RWPE1 (cell line): ENCODE data around the gene GUCD1.

Experiments used
- CTCF ChIA-PET: fragments of 350-600 bp; sonication (Branson Sonifier 250); formaldehyde crosslinking; extraction: SDS; loops from one replicate; lab custom pipeline; 2021; lab: Yijun Ruan, JAX
- POLR2A ChIA-PET: fragments of 400-600 bp; formaldehyde crosslinking; extraction: SDS; loops from one replicate; lab custom pipeline; 2020; ENCODE audit warnings: antibody characterized with exemption; ENCODE audit not compliant: low non-redundant PET; lab: Yijun Ruan, JAX
- DNase-seq: peaks from one replicate; pipeline ENCODE4 v3.0.0; 2012; ENCODE audit warnings: low spot score
- H3K27ac ChIP-seq: fragments of 450-650 bp; 2 replicates; pipeline ENCODE4 v1.5.1; 2017
- TF ChIP-seq, protein P1 (sequence below): fragments of 450-650 bp; conservative IDR thresholded peaks from 2 replicates; pipeline ENCODE4 v1.5.1; 2017; ENCODE audit warnings: low read depth, mild to moderate bottlenecking

GUCD1 gene

DNA sequence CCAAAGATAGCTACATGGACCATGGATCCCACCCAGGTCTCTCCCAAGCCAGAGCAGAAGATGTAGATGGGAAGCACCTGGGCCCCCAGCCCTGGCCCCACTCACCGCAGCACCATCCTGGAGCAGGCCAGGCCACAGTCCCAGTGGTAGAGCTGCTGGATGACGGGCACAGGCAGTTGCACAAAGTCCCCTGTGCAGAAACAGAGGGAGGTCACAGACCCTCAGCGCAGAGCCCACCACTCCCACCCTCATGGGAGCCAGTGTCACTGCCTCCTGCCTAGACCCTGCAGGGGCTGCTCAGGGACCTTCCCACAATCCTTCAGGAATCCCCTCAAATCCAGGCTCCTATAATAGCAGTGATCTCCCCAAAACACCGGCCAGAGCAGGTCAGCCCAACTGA lies 6.1 kb downstream of the GUCD1 start:
- POLR2A ChIA-PET = no interaction called here
- CTCF ChIA-PET = no interaction called here
- TF ChIP-seq, protein P1, sequence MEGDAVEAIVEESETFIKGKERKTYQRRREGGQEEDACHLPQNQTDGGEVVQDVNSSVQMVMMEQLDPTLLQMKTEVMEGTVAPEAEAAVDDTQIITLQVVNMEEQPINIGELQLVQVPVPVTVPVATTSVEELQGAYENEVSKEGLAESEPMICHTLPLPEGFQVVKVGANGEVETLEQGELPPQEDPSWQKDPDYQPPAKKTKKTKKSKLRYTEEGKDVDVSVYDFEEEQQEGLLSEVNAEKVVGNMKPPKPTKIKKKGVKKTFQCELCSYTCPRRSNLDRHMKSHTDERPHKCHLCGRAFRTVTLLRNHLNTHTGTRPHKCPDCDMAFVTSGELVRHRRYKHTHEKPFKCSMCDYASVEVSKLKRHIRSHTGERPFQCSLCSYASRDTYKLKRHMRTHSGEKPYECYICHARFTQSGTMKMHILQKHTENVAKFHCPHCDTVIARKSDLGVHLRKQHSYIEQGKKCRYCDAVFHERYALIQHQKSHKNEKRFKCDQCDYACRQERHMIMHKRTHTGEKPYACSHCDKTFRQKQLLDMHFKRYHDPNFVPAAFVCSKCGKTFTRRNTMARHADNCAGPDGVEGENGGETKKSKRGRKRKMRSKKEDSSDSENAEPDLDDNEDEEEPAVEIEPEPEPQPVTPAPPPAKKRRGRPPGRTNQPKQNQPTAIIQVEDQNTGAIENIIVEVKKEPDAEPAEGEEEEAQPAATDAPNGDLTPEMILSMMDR = no peak
- no peak for DNase-seq
- peak overlapping the region; percentile 27 for H3K27ac ChIP-seq

GRCh38 chr22:24543679-24544243 lies 11.2 kb downstream of the GUCD1 start:
- TF ChIP-seq, protein P1 = no peak
- ChIA-PET CTCF (no interaction called here), POLR2A (interaction anchor here (0.6 kb wide), 1 partner anchor 11 kb away, joined by 4 read pairs; no protein-coding TSS in a partner anchor)
- DNase-seq = no peak
- peak overlapping the region; percentile 61; the same call in 1 of the 2 replicates for H3K27ac ChIP-seq

GRCh38 chr22:24543185-24543601 lies 11.7 kb downstream of the GUCD1 start:
- H3K27ac ChIP-seq = no peak overlapping the region
- TF ChIP-seq, protein P1 = no peak
- ChIA-PET POLR2A (no interaction called here), CTCF (no interaction called here)
- no peak for DNase-seq

- POLR2A ChIA-PET = no interaction called here
- H3K27ac ChIP-seq = no peak overlapping the region
- CTCF ChIA-PET = interaction anchor here (0.7 kb wide), 1 partner anchor 19 kb away, joined by 3 read pairs; no protein-coding TSS in a partner anchor
- TF ChIP-seq, protein P1 = no peak
- no peak for DNase-seq
Measured at GRCh38 chr22:24542641-24543040, 12.3 kb downstream of the GUCD1 start.

DNA sequence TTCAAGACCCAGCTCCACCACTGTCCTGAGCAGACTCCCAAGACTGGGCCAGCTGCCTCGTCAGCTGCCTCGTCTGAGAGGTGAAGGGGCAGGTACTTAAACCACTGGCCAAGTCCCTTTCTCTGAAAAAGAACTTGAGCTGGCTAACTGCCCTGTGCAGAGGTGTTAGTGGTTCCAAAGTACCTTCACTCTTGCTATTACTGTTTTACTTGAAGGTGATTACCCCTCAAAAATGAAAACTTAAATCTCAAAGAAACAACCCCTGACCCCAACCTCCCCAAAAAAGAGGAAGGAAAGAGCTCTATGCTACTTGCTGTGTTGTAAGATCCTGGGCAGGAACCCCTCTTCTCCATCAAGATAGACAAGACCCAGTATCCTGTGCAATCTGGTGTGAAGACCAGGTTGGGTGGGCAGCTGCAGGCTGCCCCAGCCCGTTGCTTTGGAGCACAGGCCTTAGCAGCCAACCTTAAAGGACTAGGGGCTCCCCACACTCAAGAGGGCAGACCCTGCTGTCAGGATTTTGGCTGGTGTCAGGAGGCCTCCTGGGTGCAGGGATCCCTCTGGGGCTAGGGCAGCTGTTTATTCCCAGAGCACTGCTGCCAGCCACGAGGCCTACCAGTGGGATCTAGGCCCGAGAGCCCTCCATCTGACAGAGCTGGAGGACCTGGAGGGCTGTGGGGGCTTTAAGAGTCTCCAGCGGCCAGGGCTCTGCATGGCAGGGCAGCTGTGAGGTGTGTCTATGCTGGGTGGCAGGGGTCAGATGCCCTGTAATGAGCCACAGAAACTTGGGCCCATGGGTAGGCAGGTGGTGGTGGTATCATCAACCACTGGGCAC lies 13.0 kb downstream of the GUCD1 start:
- DNase-seq = no peak
- ChIA-PET CTCF (interaction anchor here (0.6 to 0.7 kb wide), 2 partner anchors 18 to 295 kb away, joined by 3 read pairs; no protein-coding TSS in a partner anchor), POLR2A (no interaction called here)
- TF ChIP-seq, protein P1 = no peak
- no peak overlapping the region for H3K27ac ChIP-seq

DNA sequence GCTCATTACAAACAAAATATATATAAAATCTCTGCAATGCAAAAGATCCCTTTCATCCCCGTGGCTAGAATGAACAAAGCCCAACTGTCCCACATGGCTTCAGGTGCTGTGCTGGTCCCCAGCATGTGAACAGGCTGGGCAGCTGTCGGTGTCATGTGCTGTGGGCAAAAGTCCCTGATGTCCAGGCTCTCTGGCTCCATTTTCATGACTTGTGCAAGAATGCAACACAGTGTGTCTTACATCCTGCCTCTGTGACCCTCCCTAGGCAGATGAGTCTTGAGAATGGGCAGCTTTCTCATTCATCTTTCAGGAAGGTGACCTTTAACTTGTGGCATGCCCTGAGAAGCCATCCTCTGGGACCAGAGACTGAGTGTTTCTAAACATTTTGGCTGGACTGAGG lies 14.5 kb downstream of the GUCD1 start:
- POLR2A ChIA-PET = interaction anchor here (0.6 kb wide), 1 partner anchor 413 kb away, joined by 3 read pairs; no protein-coding TSS in a partner anchor
- no peak overlapping the region for H3K27ac ChIP-seq
- TF ChIP-seq, protein P1 = no peak
- DNase-seq = no peak
- CTCF ChIA-PET = no interaction called here
